Measurements from ENCODE around the gene FRMD4A. TPM values are rescaled to one million over a fixed set of nuclear protein-coding genes. Genes with fewer than 3 reads are reported as not detected.

Gene FRMD4A
- total and polyA plus RNA-seq, 2 of the 4 experiments (the other 2 are of a cell fraction) = 30.3 to 68.8 TPM

DNA sequence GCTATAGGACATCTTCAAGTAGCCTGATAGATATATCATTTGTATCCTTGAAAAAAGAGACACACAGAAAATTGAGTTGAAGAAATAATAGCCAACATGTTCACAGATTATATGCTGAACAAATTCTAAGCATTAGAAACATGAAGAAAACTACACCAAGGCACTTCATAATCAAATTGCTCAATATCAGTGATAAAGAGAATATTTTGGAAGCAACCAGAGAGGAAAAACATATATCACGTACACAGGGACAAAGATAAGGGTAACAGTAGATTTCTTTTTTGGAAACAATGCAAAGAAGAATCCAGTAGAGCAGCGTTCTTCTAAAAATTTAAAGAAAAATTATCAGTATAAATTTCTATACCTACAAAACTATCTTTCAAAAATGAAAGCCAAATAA lies 6.0 kb upstream of the FRMD4A start:
- no peak overlapping the region for H2AFZ ChIP-seq (replicated peaks; ENCODE audit: low read length, poor library complexity)
- H3K27me3 ChIP-seq (ENCODE audit: control insufficient read depth, insufficient read depth, low read length) = peaks cover 48% of the 10 kb centered on the region
- no TSS peak for BruUV-seq (replicated peaks)
- in situ Hi-C loops (cut with MboI; ENCODE audit: low sequenced_read_pairs) (no loop called here), dilution Hi-C loops (cut with HindIII; ENCODE audit: low sequenced_read_pairs, unreplicated experiment) (no loop called here), intact Hi-C loops (cut with micrococcal nuclease) (no loop called here)
- CTCF ChIA-PET = no interaction called here
- TF ChIP-seq CTCF (conservative IDR thresholded peaks at IDR 0.05; ENCODE audit: low read depth, low read length) (no peak), MAFK (IDR thresholded peaks at IDR 0.05; ENCODE audit: low read depth, low read length) (no peak), RCOR1 (IDR thresholded peaks at IDR 0.05; ENCODE audit: insufficient replicate concordance, low read length) (no peak), MAZ (IDR thresholded peaks at IDR 0.05; ENCODE audit: borderline replicate concordance, low read depth, low read length) (no peak), NFE2L2 (IDR thresholded peaks at IDR 0.05; ENCODE audit: low read depth, low read length) (no peak), RAD21 (IDR thresholded peaks at IDR 0.05; ENCODE audit: low read length) (no peak), ELK1 (IDR thresholded peaks at IDR 0.05; ENCODE audit: borderline replicate concordance, low read depth, low read length) (no peak), FOS (IDR thresholded peaks at IDR 0.05; ENCODE audit: low read depth, low read length) (no peak), SMC3 (IDR thresholded peaks at IDR 0.05; ENCODE audit: low read depth, low read length) (no peak), CEBPB (IDR thresholded peaks at IDR 0.05; ENCODE audit: low read depth, low read length) (no peak), BHLHE40 (IDR thresholded peaks at IDR 0.05; ENCODE audit: low read depth, low read length) (no peak), POLR2A (IDR thresholded peaks at IDR 0.05; ENCODE audit: low read depth, low read length) (no peak), CHD1 (IDR thresholded peaks at IDR 0.05; ENCODE audit: low read depth, low read length) (no peak)
- TF ChIP-seq, protein P1, sequence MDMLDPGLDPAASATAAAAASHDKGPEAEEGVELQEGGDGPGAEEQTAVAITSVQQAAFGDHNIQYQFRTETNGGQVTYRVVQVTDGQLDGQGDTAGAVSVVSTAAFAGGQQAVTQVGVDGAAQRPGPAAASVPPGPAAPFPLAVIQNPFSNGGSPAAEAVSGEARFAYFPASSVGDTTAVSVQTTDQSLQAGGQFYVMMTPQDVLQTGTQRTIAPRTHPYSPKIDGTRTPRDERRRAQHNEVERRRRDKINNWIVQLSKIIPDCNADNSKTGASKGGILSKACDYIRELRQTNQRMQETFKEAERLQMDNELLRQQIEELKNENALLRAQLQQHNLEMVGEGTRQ (IDR thresholded peaks at IDR 0.05; ENCODE audit: low read depth, low read length) = no peak
- H4K91ac ChIP-seq (ENCODE audit: insufficient read depth, low read depth, low read length) = no peak overlapping the region
- H3K9me1 ChIP-seq (ENCODE audit: insufficient read depth, low read length) = 0 out of 2 replicates have a peak, but pooled peaks cover 3% of the 10 kb centered on the region
- H3K27ac ChIP-seq (ENCODE audit: insufficient read depth, low read length) = no peak overlapping the region
- H3K23ac ChIP-seq (ENCODE audit: low read depth, low read length) = no peak overlapping the region
- H3K18ac ChIP-seq (ENCODE audit: low read depth, low read length) = no peak overlapping the region
- POLR2A ChIA-PET (ENCODE audit: unreplicated experiment) = no interaction called here
- H2BK120ac ChIP-seq (ENCODE audit: low read depth, low read length) = no peak overlapping the region
- H3K9ac ChIP-seq (ENCODE audit: low read depth, low read length) = no peak overlapping the region
- H2BK15ac ChIP-seq (ENCODE audit: low read depth, low read length) = no peak overlapping the region
- H3K36me3 ChIP-seq (ENCODE audit: control insufficient read depth, insufficient read depth, low read length) = no peaks in the 10 kb centered on the region
- no peak overlapping the region for H2BK5ac ChIP-seq (ENCODE audit: low read depth, low read length, poor library complexity, severe bottlenecking)
- no peak overlapping the region for H2AK5ac ChIP-seq (ENCODE audit: low read depth, low read length)
- H3K4me1 ChIP-seq (ENCODE audit: control insufficient read depth, insufficient read depth, low read length) = no peaks in the 10 kb centered on the region; the same call in 1 of the 2 replicates
- no peak overlapping the region for H2AK9ac ChIP-seq (replicated peaks; ENCODE audit: low read depth, low read length, poor library complexity)
- H3K9me3 ChIP-seq (ENCODE audit: control insufficient read depth, insufficient read depth, low read length) = peaks cover 2% of the 10 kb centered on the region; the same call in 1 of the 2 replicates
- ATAC-seq (ENCODE audit: low read depth) (no peak), DNase-seq (no peak)
- H3K4me3 ChIP-seq (ENCODE audit: insufficient read depth, low read depth, low read length) = no peak overlapping the region
- H4K20me1 ChIP-seq (ENCODE audit: insufficient read depth, low read length) = no peaks in the 10 kb centered on the region
- H3K14ac ChIP-seq (replicated peaks; ENCODE audit: low read depth, low read length) = no peak overlapping the region
- H4K8ac ChIP-seq (ENCODE audit: low read depth in 2 of 2, low read length in 2 of 2) = no peak overlapping the region
- H3K4me2 ChIP-seq (ENCODE audit: low read depth, low read length) = no peak overlapping the region
- no peak overlapping the region for H4K5ac ChIP-seq (ENCODE audit: low read depth, low read length)
- no peak overlapping the region for H2BK20ac ChIP-seq (ENCODE audit: low read depth, low read length)
- no peak overlapping the region for H3K4ac ChIP-seq (ENCODE audit: low read depth, low read length)
- no CpG with 5 or more reads among the region's 2 CpGs for WGBS, 2 experiments (ENCODE audit: extremely low coverage in 2 of 2, insufficient read length in 1 of 2)
- no peaks in the 10 kb centered on the region for H3K79me1 ChIP-seq (ENCODE audit: low read depth in 1 of 2, low read length in 2 of 2)
- no peak overlapping the region for H3K56ac ChIP-seq (ENCODE audit: extremely low read depth, insufficient read depth, low read length)

Data from IMR-90 (cell line).